Activated naive CD8-positive, alpha-beta T cell treated with anti-CD3 and anti-CD28 coated beads, Interleukin-2, amount 50 U/mL, for 16 hours (primary cell): ENCODE measurements around the gene DIPK2A.

Experiments used
- DNase-seq: peaks from one replicate; pipeline ENCODE4 v3.0.0-alpha.2; 2020; ENCODE audit warnings: low read depth, low spot score

DIPK2A gene

GRCh38 chr3:143971359-143972154 lies at the start of gene DIPK2A:
Gene DIPK2A, plus strand, starts transcription at chr3:143971823. Its CDS starts 510 bp downstream, at chr3:143972333.
- DNase-seq: peak; percentile 93

GRCh38 chr3:143924522-143925285 lies 46.9 kb upstream of the DIPK2A start:
- DNase-seq: no peak

- DNase-seq: no peak
These were observed 43.6 kb upstream of the DIPK2A start for GRCh38 chr3:143928056-143928455.

GRCh38 chr3:143928541-143929255 lies 42.9 kb upstream of the DIPK2A start:
- DNase-seq: no peak

GRCh38 chr3:143934791-143935190 lies 36.8 kb upstream of the DIPK2A start:
- DNase-seq: no peak

- no peak for DNase-seq
These were observed 35.9 kb upstream of the DIPK2A start for GRCh38 chr3:143935678-143936077.

- no peak for DNase-seq
These were observed 20.8 kb upstream of the DIPK2A start for GRCh38 chr3:143950810-143951209.

- DNase-seq: no peak
These were observed 20.2 kb upstream of the DIPK2A start for GRCh38 chr3:143951351-143951971.

GRCh38 chr3:143952569-143953072 lies 19.0 kb upstream of the DIPK2A start:
- DNase-seq: no peak

- DNase-seq: no peak
These were observed 16.5 kb upstream of the DIPK2A start for GRCh38 chr3:143955113-143955512.

- DNase-seq: no peak
These were observed 14.8 kb upstream of the DIPK2A start for GRCh38 chr3:143956838-143957237.

- DNase-seq: no peak
These were observed 14.2 kb upstream of the DIPK2A start for GRCh38 chr3:143957453-143957852.

GRCh38 chr3:143958966-143959365 lies 12.7 kb upstream of the DIPK2A start:
- DNase-seq: no peak

GRCh38 chr3:143961342-143961741 lies 10.3 kb upstream of the DIPK2A start:
- no peak for DNase-seq

- no peak for DNase-seq
These were observed 7.7 kb upstream of the DIPK2A start for GRCh38 chr3:143963946-143964345.

GRCh38 chr3:143970773-143971358 lies 757 bp upstream of the DIPK2A start:
- DNase-seq: peak; percentile 18

GRCh38 chr3:143972155-143972504 lies 507 bp downstream of the DIPK2A start:
- no peak for DNase-seq

- DNase-seq: peak; percentile 32
These were observed 1.1 kb downstream of the DIPK2A start for GRCh38 chr3:143972505-143973258.

GRCh38 chr3:143973259-143974021 lies 1.8 kb downstream of the DIPK2A start:
- DNase-seq: no peak
